Endometrium (tissue), 2 donors: ENCODE measurements around the gene ALDH7A1.
"Not testable (repeated sequence)": the region's sequence is repeated elsewhere in the genome, so short reads cannot be mapped to it uniquely, and the experiment has no call there.

Experiments
- FAIRE-seq: peaks from 2 replicates; lab custom pipeline; 2012; peaks lifted over from hg19 to GRCh38; lab: Jason Lieb, UNC
- donor health status: control.
- donor health status: control.

The ALDH7A1 gene

GRCh38 chr5:126594748-126595485 is at the start of gene ALDH7A1:
ALDH7A1 (minus strand) TSS chr5:126595219; CDS start chr5:126595198, 21 bp downstream.
- FAIRE-seq, result peak; percentile 70

- FAIRE-seq, result no peak
Observed at GRCh38 chr5:126641387-126641786, 46.4 kb upstream of the ALDH7A1 start.

- FAIRE-seq, result no peak
Observed at GRCh38 chr5:126640866-126641265, 45.8 kb upstream of the ALDH7A1 start.

- FAIRE-seq, result no peak
Observed at GRCh38 chr5:126636956-126637355, 41.9 kb upstream of the ALDH7A1 start.

- FAIRE-seq, result no peak
Observed at GRCh38 chr5:126635585-126635984, 40.6 kb upstream of the ALDH7A1 start.

- FAIRE-seq, result no peak
Observed at GRCh38 chr5:126633552-126633951, 38.5 kb upstream of the ALDH7A1 start.

GRCh38 chr5:126631920-126632319 is 36.9 kb upstream of the ALDH7A1 start:
- no peak for FAIRE-seq

- no peak for FAIRE-seq
Observed at GRCh38 chr5:126628102-126628501, 33.1 kb upstream of the ALDH7A1 start.

- peak; percentile 26 for FAIRE-seq
Observed at GRCh38 chr5:126624534-126624933, 29.5 kb upstream of the ALDH7A1 start.

- FAIRE-seq, result peak; percentile 39
Observed at GRCh38 chr5:126619781-126620180, 24.8 kb upstream of the ALDH7A1 start.

- not testable (repeated sequence) for FAIRE-seq
Observed at GRCh38 chr5:126617603-126618002, 22.6 kb upstream of the ALDH7A1 start.

- no peak for FAIRE-seq
Observed at GRCh38 chr5:126615286-126615685, 20.3 kb upstream of the ALDH7A1 start.

GRCh38 chr5:126613941-126614592 is 19.0 kb upstream of the ALDH7A1 start:
- FAIRE-seq, result no peak

- FAIRE-seq, result no peak
Observed at GRCh38 chr5:126610616-126611015, 15.6 kb upstream of the ALDH7A1 start.

- no peak for FAIRE-seq
Observed at GRCh38 chr5:126610160-126610559, 15.1 kb upstream of the ALDH7A1 start.

- no peak for FAIRE-seq
Observed at GRCh38 chr5:126605525-126605924, 10.5 kb upstream of the ALDH7A1 start.

GRCh38 chr5:126603402-126603991 is 8.5 kb upstream of the ALDH7A1 start:
- FAIRE-seq, result no peak

- no peak for FAIRE-seq
Observed at GRCh38 chr5:126600631-126601511, 5.9 kb upstream of the ALDH7A1 start, which contains the start of gene PHAX. PHAX (plus strand) TSS chr5:126600947; CDS start chr5:126600963, 16 bp downstream.

GRCh38 chr5:126599971-126600630 is 5.1 kb upstream of the ALDH7A1 start:
- not testable (repeated sequence) for FAIRE-seq

- no peak for FAIRE-seq
Observed at GRCh38 chr5:126599499-126599898, 4.5 kb upstream of the ALDH7A1 start.

- no peak for FAIRE-seq
Observed at GRCh38 chr5:126597156-126597555, 2.1 kb upstream of the ALDH7A1 start.
